HG03175 (cell line): ENCODE data around the gene TNFAIP3.

ENCODE experiments used
- ATAC-seq: cut with Tn5 transposase; IDR thresholded peaks from one replicate; pipeline ENCODE4 v1.9.1; 2021; ENCODE audit warnings: mild to moderate bottlenecking, moderate library complexity; ENCODE audit not compliant: unreplicated experiment

Gene TNFAIP3

DNA sequence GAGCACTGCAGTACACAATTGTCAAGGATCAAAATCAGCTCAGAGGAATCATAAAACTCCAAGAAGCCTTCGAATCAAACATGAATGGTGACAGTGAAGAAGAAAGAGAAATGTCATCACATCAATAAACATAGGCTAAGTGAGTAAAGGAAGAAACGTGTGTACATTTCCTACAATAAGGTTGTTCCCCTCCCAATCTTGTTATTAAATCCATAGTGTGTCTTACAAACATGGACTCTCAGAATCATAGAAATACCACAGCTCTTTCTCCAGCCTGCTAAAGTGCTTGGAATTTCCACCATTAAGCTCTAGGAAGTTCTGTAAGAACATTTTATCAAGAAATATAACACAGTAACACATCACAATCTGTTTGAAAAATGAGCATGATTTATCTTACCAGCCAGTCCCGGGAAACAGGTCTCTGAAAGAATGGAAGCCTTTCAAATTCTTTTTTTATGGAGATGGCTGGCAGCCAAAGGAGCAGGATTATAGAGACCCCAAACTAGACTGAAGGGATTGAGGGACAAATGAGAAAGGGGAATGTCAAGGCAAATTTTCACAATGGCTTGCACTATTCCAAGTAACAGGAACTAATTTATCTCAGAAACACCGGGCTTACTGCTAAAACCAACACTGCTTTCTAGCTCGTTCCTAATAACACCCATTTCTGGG is 4.5 kb upstream of the TNFAIP3 start:
- ATAC-seq: no peak

DNA sequence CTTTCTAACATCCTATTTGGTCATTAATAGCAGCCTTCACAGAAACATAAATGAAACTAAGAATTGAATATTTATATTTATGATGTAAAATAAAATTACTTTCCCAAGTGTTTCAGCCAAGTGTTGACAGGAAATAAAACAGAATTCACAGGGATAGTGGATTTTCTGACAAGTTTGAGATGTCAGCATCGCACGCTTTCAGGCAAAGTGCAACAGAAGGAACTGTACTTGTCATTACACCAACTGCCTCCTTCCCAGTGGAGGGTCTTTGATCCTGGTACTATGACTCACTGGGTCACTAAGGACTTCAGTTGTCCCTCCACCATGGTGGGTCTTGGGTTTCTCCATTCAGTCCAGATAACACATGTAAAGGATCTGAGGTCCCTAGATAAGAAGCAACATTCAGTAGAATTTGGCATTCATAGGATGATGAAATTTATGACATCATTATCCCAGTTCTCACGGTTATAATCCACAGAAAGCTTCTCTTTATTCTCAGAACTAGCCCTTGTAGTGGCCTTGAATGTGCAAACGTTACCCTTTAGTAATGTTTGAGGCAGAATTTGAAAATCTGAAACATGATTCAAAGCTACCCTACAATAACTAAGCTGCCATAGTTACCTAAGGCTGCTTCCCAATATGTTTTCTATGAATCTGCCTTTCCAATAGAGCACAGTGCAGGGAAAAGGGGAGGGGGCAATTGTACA is 3.8 kb upstream of the TNFAIP3 start:
- no peak for ATAC-seq

DNA sequence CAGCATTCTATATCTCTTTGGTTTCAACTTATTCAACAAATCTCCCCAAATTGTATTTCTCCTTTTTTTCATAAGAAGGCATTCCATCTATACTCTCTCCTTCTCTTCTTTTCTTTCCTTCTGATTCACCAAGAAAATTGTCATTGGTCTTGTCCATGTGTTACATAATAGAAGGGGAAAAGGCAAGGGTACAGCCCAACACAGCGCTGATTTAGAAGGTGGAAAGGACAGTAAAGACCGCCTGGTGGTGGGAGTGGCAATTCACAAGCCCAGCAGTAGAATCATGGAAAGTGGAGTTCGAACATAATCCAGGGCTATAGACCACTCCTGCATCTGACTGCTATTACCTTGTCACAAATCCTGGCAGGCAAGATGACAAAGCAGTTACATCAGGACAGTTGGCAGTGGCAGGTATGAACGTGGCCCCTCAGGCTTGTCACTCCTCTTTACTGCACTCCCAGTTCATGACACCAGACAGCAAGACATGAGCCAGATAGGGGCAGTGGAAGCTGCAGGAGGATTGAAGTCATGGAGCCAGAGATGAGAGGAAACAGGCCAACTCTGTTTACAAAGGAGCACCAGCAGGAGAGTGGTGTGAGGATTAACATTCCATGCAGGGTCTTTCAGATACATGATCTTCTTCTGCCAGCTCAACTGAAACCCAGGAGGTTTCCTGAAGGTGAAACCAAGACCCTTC is 2.1 kb upstream of the TNFAIP3 start:
- no peak for ATAC-seq

DNA sequence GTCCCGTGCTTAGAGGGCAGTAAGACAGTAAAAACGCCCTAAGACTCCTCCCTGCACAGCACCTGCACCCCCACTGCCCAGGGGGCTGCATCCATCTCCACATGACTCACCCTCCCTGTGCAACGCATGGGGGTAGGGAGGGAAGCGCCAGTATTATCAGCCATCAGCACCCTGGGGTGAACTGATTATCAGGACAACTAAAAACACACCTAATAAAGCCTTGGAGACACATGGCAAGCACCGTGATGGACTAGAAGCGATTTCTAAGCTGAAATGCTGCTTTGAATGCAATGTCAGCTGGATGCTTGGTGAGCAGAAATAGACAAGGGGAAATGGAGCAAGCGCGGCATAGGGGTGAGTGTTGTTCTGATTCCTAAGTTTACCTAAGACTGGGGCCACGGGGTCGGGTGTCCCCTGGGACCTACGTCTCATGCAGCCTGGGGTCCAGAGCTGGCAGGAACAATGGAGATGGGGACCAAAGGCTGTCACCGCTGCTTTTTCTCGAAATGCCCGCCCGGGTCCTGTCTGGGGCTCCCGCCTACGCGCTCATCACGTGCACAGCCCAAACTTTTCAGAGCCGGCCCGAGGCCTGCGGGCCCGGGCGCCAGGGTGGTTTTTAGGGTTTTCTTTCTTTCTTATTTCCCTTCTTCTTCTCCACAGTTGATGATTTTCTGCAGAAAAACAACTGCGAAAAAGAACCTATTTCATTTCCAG is 702 bp upstream of the TNFAIP3 start:
- peak; percentile 24 for ATAC-seq

DNA sequence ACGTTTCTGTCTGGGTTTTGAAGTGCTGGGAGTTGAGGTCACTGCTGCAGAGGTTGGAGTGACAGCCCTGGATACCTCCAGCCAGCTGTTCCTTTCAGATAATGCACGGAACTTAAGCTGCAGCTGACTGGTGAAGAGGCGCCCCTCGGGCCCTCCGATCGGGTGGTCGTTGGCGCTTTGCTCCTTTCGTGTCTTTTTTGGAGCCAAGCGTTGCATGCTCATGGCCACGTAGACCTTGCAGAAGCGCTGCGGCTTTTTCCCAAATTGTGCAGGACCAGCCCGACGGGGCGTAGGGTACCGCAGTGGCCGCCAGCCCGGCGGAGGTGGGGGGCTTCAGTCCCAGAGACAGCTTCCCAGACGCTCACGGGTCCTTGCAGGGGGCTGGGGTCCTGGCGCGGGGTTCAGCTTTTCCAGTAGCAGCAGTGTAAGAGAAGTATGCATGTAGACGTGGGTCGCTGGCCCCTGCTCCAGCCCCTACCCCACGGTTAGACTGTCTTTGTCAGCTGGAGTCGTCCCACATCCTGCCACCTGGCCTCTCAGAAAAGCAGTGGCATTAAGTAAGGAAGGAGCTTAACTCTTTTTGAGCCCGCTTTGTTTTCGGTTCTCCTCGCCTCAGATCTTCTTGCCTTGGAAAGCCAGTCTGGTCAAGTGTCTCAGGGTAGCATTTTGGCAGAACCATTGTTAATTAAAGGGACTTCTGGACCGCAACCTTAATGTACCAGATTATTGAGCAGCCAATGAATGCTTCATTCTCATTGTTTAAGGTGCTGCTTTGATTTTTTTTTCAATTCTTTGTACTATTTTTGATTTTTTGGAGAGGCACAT is 838 bp downstream of the TNFAIP3 start:
- ATAC-seq: peak; percentile 13

DNA sequence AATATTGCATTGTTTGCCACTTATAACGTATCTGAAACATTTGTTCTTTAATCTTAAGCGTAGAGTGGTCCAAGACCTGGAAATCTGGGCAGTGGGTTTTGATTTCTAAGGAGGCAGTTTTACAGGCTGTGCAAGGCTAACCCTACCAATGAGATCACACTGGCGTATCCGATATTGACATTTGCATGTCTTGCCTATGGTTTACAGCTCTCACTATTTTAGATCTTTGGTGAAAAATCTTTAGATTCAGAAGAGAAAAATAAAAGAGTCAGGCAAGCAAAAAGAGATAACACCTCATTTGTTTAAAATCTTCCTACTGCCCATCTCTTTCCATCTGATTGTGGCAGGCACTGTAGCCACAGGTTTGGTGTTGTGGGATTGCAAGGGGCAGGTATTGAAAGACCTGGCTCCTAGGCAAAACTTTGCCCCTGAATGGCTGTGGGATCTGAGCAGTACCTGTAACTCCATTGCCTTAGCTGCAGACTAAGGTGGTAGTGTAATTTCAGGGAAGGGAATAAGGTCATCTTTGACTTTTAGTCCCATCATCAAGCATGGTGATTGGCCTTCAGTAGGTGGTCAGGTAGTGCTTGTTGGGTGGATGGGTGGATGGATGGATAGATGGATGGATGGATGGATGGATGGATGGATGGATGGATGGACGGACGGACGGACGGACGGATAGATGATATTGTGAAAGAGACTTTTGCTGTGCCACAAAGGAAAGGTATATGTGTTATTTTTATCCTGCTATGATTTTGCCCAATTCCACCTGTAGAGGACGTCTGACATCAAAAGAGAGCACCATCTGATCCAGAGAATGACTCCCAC is 1.9 kb downstream of the TNFAIP3 start:
- no peak for ATAC-seq

GRCh38 chr6:137869549-137870307 is 2.7 kb downstream of the TNFAIP3 start:
- ATAC-seq: no peak

DNA sequence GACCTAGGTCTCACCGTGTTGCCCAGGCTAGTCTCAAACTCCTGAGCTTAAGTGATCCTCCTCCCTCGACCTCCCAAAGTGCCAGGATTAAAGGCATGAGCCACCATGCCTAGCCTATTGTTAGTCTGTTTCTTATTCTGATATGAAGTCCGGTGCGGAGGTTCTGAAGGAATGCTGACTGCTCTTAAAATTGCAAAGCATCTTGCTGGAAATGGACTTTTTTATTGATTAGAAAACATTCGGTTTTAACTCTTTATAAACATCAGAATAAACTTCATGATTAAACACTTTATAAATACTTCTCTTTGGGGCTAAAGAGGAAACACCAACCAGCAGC is 3.2 kb downstream of the TNFAIP3 start:
- ATAC-seq: no peak

DNA sequence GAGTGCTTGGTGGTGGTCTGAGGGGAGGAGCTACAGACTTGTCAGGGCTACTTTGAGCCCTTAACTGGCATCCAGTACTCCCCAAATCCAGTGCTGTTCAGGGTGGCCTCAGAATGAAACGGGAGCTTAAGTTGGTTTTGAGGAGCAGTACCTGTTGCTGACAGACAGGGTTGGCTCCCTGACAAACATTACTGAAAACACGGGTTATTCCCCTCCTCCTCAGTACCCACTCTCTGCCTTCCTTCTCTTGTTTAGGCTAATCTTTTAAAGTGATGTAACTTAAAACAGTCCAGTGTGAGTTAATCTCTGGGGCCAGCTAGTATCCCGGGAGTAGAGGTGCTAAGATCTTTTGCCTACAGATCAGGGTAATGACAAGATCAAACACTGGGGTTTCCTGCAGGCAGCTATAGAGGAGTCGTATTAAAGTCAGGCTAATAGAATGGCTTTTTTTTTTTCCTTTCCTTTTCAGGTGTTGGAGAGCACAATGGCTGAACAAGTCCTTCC is 3.7 kb downstream of the TNFAIP3 start:
- ATAC-seq: peak; percentile 21

DNA sequence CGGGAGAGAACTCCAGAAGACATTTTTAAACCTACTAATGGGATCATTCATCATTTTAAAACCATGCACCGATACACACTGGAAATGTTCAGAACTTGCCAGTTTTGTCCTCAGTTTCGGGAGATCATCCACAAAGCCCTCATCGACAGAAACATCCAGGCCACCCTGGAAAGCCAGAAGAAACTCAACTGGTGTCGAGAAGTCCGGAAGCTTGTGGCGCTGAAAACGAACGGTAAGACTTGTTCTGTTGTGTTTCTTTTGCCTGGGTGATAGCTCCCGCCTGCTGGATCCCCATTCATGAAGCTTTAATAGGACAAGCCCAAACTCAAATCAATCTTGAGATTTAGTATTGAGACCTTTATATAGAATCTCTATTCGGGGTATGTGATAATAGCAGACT is 4.2 kb downstream of the TNFAIP3 start:
- ATAC-seq: no peak

DNA sequence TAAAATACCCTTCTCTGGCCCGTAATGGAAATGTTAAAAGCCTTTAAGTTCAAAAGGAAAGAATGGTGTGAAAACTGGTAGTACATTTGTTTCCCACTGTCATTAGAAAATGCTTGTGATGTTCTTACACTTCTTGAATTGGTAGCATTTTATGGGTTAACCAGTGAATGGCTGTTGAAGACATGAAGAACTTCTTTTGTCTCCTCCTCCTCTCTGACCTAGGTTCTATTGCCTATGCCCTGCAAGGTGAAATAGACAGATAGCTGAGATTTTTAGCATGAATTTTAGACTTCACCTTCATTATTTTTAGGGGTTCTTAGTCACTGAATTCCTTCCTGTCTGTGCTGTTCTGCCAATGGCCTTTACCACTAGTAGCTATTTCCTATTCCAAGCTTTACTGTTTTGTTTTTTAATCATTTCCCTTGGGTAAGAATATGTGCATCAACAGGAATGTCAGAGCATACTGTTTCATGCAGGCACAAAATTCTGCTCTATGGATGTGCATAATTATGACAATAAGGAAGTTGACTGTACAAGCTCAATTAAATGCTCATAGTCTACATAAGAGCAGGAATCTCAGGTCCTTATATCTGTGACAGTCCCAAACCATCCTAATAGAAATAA is 4.9 kb downstream of the TNFAIP3 start:
- no peak for ATAC-seq

DNA sequence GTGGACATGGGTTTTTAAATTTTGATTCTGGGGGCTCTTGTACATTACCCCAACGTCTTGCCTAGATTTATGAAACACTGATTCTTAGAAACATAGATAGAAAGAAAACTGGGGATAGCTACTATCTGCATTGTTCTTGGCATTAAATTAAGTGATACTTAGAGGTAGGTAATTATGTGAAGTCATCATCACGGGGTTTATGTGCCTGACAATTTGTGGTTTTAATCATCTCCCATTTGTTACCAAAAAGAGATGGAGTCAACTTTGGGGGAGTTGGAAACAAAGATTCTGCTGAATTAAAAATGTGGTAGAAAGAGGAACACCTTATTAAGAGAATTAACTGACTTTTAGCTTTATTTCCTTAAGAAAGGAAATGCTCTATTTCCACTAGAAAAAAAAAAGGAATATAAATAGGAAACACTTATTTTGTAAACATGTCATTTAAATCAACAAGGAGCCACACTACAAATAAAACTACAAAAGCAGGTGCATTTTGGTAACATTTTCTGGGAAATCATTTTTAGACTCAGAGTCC is 5.6 kb downstream of the TNFAIP3 start:
- ATAC-seq: no peak

DNA sequence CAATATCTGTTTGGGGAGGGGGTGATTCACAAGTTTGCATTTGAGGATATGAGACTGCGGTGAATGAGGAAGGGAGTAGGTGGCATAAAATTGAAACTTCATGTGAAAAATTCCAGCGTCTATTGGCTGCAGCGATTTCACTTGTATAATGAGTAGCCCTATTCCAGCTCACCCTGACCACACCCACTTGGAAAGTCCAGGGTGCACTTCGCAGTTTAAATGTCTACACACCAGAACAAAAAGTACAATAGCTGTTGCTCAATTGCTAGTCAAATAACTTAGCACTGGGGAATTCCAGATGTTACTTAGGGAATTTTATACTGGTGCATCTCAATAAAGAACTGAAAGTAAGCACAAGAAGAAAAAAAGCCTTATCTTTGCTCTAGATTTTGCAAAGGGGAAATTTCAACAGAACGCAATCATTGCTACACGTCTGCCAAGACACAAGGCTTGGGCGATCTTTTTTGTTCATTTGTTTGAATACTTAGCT is 6.3 kb downstream of the TNFAIP3 start:
- no peak for ATAC-seq

GRCh38 chr6:137874204-137875057 is 7.4 kb downstream of the TNFAIP3 start:
- no peak for ATAC-seq

DNA sequence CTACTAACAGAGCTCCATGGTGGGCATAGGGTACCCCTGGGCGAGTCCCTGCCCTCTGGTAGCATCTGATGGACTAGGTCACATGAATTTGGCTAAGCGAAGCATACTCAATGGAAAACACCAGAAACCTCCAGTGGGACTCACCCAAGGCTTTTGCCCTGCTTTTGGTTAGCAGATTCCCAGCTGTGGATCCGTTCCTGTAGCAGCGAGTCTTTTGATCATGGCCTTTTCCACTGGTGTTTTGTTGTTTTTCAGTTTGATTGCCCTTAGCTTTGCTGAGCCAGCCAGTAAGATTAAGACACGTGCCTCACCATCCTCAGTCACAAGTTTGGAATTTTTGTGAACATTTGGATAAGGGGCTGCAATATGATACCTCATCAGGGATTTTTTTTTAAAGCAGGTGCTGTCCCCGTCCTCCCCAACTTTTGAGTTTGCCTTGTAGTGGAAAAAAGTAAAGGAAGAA is 8.0 kb downstream of the TNFAIP3 start:
- no peak for ATAC-seq

- no peak for ATAC-seq
These were observed 8.5 kb downstream of the TNFAIP3 start for GRCh38 chr6:137875606-137876005.

DNA sequence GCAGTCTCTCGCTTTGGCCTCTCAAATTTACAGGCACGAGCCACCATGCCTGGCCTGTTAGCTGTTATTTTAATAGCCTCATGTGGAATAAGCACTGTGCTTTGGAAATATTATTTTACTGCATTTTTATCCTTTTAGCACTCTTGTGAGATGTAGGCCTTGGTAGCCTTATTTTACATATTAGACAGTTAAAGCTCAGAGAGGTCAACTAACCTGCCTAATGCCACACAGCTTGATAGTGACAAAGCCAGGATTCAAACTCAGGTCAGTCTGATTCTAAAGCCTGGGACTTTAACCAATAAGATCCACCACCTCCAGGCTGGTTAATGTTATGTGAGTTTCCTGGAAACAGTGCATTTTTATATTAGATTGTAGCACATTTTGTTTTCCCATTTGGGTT is 9.5 kb downstream of the TNFAIP3 start:
- no peak for ATAC-seq
